Uterus (tissue), 2 donors: Measurements from ENCODE around the gene DOK6.

ENCODE experiments used
- POLR2A ChIP-seq, 2 donors: fragments of 450-650 bp; IDR thresholded peaks; one replicate each; pipeline ENCODE4 v1.6.1; 2016; ENCODE audit warnings: antibody characterized with exemption in 2 of 2, mild to moderate bottlenecking in 1 of 2, moderate library complexity in 1 of 2
- TF ChIP-seq, protein P1 (sequence below), 4 experiments: fragments of 200-600 bp in 2 of 4; fragments of 450-650 bp in 2 of 4; sonication (generic) in 2 of 4; IDR thresholded peaks; one replicate each; pipeline ENCODE4 v1.5.1; 2016 to 2019; ENCODE audit warnings: antibody characterized with exemption in 4 of 4, mild to moderate bottlenecking in 2 of 4, moderate library complexity in 1 of 4

- TF ChIP-seq POLR2A (IDR thresholded peaks at IDR 0.05), result no peak
- TF ChIP-seq, protein P1, sequence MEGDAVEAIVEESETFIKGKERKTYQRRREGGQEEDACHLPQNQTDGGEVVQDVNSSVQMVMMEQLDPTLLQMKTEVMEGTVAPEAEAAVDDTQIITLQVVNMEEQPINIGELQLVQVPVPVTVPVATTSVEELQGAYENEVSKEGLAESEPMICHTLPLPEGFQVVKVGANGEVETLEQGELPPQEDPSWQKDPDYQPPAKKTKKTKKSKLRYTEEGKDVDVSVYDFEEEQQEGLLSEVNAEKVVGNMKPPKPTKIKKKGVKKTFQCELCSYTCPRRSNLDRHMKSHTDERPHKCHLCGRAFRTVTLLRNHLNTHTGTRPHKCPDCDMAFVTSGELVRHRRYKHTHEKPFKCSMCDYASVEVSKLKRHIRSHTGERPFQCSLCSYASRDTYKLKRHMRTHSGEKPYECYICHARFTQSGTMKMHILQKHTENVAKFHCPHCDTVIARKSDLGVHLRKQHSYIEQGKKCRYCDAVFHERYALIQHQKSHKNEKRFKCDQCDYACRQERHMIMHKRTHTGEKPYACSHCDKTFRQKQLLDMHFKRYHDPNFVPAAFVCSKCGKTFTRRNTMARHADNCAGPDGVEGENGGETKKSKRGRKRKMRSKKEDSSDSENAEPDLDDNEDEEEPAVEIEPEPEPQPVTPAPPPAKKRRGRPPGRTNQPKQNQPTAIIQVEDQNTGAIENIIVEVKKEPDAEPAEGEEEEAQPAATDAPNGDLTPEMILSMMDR (IDR thresholded peaks at IDR 0.05), result no peak
These were observed 213 bp downstream of the DOK6 start for GRCh38 chr18:69400976-69401225.
